Neural crest cell (in vitro differentiated cells): Measurements from ENCODE around the gene TAS2R13. TPM values are rescaled to one million over a fixed set of nuclear protein-coding genes. Genes with fewer than 3 reads are reported as not detected.
A peak's percentile ranks its signal among the peaks of the same experiment; 100 is the strongest.

Source experiments
- DNase-seq: peaks from one replicate; pipeline ENCODE4 v3.0.0; 2021; ENCODE audit warnings: low read depth, mixed read lengths, low spot score
- H3K27ac Mint-ChIP-seq: one replicate; pipeline ENCODE4 v1.8.0; 2021; ENCODE audit warnings: mild to moderate bottlenecking, mixed read lengths; ENCODE audit not compliant: unreplicated experiment
- H3K27me3 Mint-ChIP-seq: 2 replicates; pipeline ENCODE4 v1.8.0; 2021; ENCODE audit warnings: low read depth, mild to moderate bottlenecking, mixed read lengths
- H3K36me3 Mint-ChIP-seq: 2 replicates; pipeline ENCODE4 v1.8.0; 2021; ENCODE audit warnings: low read depth, mild to moderate bottlenecking, mixed read lengths
- H3K4me1 Mint-ChIP-seq: 2 replicates; pipeline ENCODE4 v1.8.0; 2021; ENCODE audit warnings: mixed read lengths
- H3K4me3 Mint-ChIP-seq: one replicate; pipeline ENCODE4 v1.8.0; 2021; ENCODE audit warnings: mild to moderate bottlenecking, mixed read lengths
- H3K9me3 Mint-ChIP-seq: 2 replicates; pipeline ENCODE4 v1.8.0; 2021; ENCODE audit warnings: mixed read lengths
- total RNA-seq: library from RNA; stranded (reverse); gene quantifications from 2 replicates; pipeline ENCODE4 v1.2.1, GENCODE V29; 2021
- TF ChIP-seq, protein P1 (sequence below): fragments of 200-600 bp; sonication (generic); conservative IDR thresholded peaks from 2 replicates; pipeline ENCODE4 v1.5.0; 2021; ENCODE audit warnings: antibody characterized with exemption, mild to moderate bottlenecking

TAS2R13 gene
- total RNA-seq, 1 donor from 2014 or later = 1.0 TPM

DNA sequence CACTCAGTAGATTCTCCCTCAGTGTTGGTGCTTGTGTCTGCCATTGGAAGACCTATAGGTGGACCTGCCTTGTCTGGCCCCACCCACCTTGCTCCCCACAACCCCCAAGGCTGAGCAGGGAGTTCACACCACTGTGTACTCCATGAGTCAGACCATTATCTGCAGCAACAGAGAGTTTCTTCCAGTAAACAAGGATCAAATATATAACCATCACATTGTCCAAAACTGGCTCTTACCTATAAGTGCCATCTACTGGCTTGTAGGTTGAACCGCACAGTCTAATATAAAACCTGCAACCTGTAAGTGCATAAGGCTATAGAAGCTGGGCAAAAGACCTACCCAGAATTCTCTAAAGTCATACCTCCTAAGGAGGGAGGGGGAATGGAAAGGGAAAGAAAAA lies 7.9 kb downstream of the TAS2R13 start:
- H3K4me3 Mint-ChIP-seq = no peak overlapping the region
- H3K9me3 Mint-ChIP-seq = peaks cover 24% of the 10 kb centered on the region
- TF ChIP-seq, protein P1, sequence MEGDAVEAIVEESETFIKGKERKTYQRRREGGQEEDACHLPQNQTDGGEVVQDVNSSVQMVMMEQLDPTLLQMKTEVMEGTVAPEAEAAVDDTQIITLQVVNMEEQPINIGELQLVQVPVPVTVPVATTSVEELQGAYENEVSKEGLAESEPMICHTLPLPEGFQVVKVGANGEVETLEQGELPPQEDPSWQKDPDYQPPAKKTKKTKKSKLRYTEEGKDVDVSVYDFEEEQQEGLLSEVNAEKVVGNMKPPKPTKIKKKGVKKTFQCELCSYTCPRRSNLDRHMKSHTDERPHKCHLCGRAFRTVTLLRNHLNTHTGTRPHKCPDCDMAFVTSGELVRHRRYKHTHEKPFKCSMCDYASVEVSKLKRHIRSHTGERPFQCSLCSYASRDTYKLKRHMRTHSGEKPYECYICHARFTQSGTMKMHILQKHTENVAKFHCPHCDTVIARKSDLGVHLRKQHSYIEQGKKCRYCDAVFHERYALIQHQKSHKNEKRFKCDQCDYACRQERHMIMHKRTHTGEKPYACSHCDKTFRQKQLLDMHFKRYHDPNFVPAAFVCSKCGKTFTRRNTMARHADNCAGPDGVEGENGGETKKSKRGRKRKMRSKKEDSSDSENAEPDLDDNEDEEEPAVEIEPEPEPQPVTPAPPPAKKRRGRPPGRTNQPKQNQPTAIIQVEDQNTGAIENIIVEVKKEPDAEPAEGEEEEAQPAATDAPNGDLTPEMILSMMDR = peak; percentile 36
- H3K4me1 Mint-ChIP-seq = no peaks in the 10 kb centered on the region
- no peak for DNase-seq
- H3K27ac Mint-ChIP-seq = no peak overlapping the region
- no peaks in the 10 kb centered on the region for H3K27me3 Mint-ChIP-seq
- H3K36me3 Mint-ChIP-seq = peaks cover 51% of the 10 kb centered on the region

- H3K36me3 Mint-ChIP-seq = peaks cover 51% of the 10 kb centered on the region
- H3K27ac Mint-ChIP-seq = no peak overlapping the region
- no peaks in the 10 kb centered on the region for H3K4me1 Mint-ChIP-seq
- TF ChIP-seq, protein P1 = no peak
- no peak overlapping the region for H3K4me3 Mint-ChIP-seq
- peaks cover 24% of the 10 kb centered on the region for H3K9me3 Mint-ChIP-seq
- no peaks in the 10 kb centered on the region for H3K27me3 Mint-ChIP-seq
- DNase-seq = no peak
Observed at GRCh38 chr12:10900972-10901371, 8.4 kb downstream of the TAS2R13 start.

DNA sequence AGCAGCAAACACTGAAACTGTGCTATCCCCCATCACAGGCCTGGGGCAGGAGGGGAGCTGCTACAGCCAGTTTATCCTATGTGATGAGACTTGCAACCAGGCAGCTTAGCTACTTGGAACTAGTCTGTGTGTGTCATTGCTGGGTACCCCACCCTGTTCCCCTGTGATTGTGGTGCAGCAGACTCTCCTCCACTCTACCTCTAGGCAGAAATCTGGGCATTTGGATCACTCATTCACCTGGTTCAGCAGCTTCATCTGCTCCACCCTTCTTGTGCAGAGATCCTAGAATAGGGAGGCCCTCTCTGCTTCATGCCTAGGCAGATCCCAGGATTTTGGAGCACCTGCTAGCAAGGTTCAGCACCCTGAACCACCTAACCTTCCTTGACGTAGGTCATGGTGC lies 8.8 kb downstream of the TAS2R13 start:
- Mint-ChIP-seq H3K9me3 (peaks cover 21% of the 10 kb centered on the region), H3K4me1 (no peaks in the 10 kb centered on the region), H3K27me3 (no peaks in the 10 kb centered on the region), H3K36me3 (peaks cover 47% of the 10 kb centered on the region), H3K4me3 (no peak overlapping the region), H3K27ac (no peak overlapping the region)
- DNase-seq = no peak
- TF ChIP-seq, protein P1 = no peak

DNA sequence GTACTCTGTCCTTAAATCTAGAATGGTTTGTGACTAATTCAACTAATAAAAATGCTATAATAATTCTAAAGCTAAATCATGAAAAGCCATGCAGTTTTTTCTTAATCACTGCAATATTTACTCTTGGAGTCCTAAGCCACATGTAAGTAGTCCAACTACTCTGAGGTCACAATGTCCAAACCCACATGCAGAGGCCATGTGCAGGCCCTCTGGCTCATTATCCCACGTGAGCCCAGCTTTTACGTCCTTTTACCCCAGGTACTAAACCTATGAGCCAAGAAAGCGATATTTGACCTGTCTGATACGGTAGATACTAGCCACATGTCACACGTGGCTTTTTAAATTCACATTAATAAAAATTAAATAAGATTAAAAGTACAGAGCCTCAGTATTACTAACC lies 12.5 kb downstream of the TAS2R13 start:
- H3K9me3 Mint-ChIP-seq = peaks cover 7% of the 10 kb centered on the region
- TF ChIP-seq, protein P1 = no peak
- no peaks in the 10 kb centered on the region for H3K4me1 Mint-ChIP-seq
- no peaks in the 10 kb centered on the region for H3K27me3 Mint-ChIP-seq
- no peak overlapping the region for H3K4me3 Mint-ChIP-seq
- peaks cover 19% of the 10 kb centered on the region for H3K36me3 Mint-ChIP-seq
- no peak for DNase-seq
- H3K27ac Mint-ChIP-seq = no peak overlapping the region

DNA sequence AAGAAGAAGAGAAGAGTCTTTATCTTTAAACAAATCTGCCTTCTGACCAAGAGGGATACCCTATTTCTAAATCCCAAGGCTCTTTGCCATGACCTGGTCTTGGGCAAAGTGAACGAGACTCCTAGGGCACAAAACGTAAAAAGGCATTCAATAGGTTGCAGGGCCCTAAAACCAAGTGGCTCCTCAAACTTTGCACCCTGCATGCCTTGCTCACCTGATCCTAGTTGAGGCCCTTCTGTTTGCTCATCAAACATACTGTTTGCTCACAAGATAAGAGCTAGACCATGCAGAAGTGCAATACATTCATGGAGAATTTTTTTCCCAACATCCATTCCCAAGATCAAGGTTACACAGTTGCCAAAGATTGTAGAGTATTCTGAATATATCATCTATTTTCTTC lies 17.4 kb downstream of the TAS2R13 start:
- no peak overlapping the region for H3K4me3 Mint-ChIP-seq
- TF ChIP-seq, protein P1 = no peak
- H3K27ac Mint-ChIP-seq = no peak overlapping the region
- H3K27me3 Mint-ChIP-seq = no peaks in the 10 kb centered on the region
- H3K4me1 Mint-ChIP-seq = no peaks in the 10 kb centered on the region
- H3K36me3 Mint-ChIP-seq = peaks cover 11% of the 10 kb centered on the region
- no peaks in the 10 kb centered on the region for H3K9me3 Mint-ChIP-seq
- no peak for DNase-seq

DNA sequence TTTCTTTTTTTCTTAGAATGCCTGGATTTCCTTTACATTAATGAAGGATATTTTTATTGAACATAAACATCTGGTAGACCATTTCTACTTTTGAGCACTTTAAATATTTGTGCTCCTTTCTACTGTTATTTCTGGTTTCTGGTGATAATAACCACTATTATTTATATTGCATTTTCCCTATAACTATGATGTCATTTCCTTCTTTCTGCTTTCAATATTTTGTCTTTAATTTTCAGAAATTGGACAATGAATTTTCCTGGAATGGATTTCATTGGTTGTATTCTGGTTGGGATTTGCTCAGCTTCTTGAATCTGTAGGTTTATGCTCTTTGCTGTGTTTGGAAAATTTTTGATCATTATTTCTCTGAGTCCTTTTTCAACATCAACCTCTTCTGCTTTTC lies 20.1 kb downstream of the TAS2R13 start:
- TF ChIP-seq, protein P1 = no peak
- Mint-ChIP-seq H3K4me1 (no peaks in the 10 kb centered on the region), H3K36me3 (peaks cover 11% of the 10 kb centered on the region), H3K9me3 (no peaks in the 10 kb centered on the region), H3K27ac (no peak overlapping the region), H3K4me3 (no peak overlapping the region), H3K27me3 (no peaks in the 10 kb centered on the region)
- DNase-seq = no peak
